GM20431 (cell line): Measurements from ENCODE around the gene BICDL1.

Experiments used
- in situ Hi-C: fragments of 300-500 bp; cut with MseI, MboI; formaldehyde crosslinking; loops from one replicate; pipeline ENCODE4 v1.15.0; 2020; ENCODE audit warnings: low sequenced_read_pairs; ENCODE audit not compliant: unreplicated experiment

The BICDL1 gene

DNA sequence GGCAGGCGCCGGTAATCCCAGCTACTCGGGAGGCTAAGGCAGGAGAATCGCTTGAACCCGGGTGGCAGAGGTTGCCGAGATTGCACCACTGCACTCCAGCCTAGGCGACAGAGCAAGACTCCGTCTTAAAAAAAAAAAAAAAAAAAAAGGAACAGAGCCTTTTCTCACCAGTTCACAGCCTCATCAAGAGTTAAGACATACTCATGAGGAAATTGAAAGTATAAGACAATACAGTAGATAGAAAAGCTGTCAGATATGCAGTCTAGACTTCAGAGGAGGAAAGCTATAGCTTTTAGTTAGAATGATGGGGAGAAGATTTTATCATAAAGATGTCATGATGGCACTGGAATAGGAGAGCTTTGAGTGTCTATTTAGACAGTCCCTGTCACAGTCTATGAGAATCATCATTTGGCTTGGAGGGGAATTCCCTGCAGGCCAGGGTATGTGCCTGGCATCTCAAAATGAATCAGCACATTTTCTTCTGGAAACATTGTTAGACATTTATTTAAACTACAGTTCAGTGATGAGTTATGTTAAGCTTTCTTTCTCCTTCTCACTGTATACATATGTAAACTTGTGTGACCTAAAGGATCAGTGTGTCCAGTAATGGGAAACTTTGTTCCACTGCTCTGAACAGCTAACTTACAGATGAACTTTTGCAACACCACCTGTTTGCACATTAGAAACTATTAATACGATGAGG, 130.4 kb downstream of the BICDL1 start:
- in situ Hi-C loops, result no loop called here

- in situ Hi-C loops, result no loop called here
Measured at GRCh38 chr12:120121343-120121742, 132.3 kb downstream of the BICDL1 start.

DNA sequence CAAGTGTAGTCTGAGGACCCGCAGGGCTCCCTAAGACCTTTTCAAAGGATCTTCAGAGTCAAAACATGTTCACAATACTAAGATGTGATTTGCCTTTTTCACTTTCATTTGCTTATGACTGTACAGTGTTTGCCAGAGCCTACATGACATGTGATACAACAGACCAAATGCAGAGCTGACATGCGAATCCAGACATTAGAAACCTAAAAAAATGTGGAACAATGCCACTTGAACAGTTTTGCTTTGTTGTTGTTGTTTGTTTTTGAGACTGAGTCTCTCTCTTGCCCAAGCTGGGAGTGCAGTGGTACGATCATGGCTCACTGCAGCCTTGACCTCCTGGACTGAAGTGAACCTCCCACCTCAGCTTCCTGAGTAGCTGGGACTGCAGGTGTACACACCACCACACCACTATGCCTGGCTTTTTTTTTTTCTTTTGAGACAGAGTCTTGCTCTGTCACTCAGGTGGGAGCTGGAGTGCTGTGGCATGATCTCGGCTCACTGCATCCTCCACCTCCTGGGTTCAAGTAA, 132.8 kb downstream of the BICDL1 start:
- in situ Hi-C loops, result no loop called here

DNA sequence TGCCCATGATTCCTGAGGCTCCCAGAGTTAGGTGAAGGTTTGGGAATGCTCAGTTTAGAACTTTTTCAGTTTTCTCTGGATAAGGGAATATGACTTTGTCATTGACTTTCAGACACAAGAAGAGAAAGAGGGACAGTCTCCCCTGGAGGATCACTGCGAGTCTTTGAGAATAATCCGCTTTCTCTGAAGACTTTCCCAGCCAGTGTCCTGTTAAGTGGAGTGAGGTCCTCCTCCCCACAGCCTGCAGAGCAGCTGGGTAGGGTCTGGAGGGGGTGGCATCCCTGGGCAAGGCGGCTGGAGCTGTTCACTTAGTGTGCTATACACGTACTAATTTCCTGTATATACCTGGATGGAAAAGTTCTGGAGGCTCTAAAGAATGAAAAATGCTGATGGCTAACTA, 136.0 kb downstream of the BICDL1 start:
- in situ Hi-C loops, result no loop called here

GRCh38 chr12:120125792-120126634, 137.0 kb downstream of the BICDL1 start:
- in situ Hi-C loops, result no loop called here

GRCh38 chr12:120126635-120127005, 137.6 kb downstream of the BICDL1 start:
- in situ Hi-C loops, result no loop called here

DNA sequence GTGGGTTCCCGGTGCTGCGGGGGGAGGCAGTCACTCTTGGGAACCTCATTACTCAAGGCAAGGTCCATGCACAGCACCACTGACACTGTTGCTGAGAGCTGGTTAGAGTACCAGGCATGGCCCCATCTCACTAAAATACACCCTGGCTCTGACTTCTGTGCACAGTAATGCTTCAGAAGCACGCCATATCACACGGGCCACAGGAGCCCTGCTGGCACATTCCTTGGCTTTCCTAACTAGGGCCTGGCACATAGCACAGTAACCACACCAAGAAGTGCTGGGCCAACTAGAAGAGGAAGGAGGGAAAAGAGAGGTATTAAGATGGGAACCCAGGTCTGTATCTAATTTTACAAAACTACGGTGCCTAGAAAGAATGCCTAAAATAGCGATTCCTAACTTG, 141.0 kb downstream of the BICDL1 start:
- in situ Hi-C loops, result no loop called here

DNA sequence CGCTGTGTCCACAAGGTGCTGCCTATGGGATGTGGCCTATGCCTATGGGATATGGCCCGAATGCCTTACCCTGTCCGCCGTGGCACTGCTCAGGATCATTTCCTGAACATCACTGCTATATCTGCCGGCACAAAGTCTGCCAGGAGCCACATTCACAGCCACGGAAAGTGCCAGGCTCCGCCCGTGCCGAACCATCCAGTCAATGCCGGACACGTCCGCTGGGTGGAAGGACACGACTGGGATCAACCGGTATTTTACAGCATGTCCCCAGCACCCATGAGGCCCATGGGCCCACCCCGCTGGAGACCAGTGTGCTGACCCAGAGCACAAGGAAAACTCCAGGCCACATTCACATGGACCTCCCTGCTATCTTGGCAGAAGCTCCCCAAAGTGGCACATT, 142.1 kb downstream of the BICDL1 start:
- in situ Hi-C loops, result no loop called here

DNA sequence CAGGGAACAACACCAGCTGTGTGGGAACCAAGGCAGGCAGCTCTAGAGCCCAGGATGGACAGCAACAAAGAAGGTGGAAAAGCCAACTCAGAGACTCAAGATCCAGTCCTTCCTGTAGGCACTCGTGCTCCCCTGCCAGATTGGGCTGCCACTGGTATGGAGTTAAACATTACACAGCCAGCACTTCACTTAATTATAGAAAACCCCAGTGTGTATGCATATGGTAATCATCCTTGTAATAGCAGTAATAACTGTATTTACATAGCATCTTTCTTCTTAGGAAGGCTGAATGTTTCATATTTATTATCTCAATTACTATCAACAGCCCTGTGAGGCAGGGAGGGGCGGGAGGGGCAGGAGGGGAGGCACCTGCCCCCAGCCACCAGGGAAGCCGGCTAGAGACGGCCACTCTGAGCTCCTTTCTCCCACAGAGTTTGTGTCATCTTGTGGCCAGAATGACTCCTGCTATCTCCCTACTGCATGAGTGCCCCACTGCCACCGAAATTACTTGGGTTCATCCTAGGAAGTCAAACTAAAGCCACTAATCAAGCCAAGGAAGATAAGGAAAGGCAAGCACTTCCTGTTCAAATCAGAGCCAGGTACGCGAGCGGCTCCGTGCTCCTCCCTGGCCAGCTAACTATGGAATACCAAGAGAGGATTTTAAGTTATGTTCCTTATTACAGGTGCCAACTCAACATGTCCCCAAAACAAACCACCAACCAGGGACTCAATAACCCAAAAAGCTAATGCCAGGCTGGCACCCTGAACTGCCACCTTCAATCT, 143.2 kb downstream of the BICDL1 start:
- in situ Hi-C loops, result no loop called here

GRCh38 chr12:120132863-120133385, 143.9 kb downstream of the BICDL1 start:
- in situ Hi-C loops, result no loop called here

- in situ Hi-C loops, result no loop called here
Measured at GRCh38 chr12:120134307-120134980, 145.4 kb downstream of the BICDL1 start.

DNA sequence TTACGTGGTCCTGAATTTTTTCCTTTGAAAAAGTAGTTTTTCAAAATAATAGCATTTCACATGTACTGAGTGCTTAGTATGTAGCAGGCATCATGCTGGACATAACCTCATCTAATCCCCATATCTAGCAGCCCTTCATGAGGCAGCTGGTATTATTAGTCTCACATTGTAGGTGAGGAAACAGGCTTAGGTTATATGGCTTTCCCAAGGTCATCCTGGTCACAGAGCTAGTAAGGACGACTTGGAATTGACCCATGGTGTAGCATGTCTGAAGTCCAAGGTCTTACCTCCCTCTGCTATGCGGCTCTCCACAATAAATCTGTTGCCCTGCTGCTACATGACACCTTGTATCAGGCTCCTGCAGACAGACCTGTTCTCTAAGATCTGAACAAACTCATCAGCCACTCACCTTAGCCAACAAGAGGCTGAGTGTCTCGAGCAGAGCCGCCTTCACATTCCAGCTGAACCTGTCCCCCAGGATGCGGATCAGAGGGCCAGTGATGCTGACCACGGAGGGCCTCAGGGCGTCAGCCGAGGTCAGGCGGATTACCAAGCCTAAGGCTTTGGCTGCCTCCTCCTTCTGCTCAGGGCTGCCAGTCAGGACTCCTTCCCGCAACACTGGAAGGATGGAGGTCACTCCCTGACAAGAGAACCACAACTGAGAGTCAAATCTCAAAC, 147.2 kb downstream of the BICDL1 start:
- in situ Hi-C loops, result no loop called here

- in situ Hi-C loops, result no loop called here
Measured at GRCh38 chr12:120137833-120138232, 148.8 kb downstream of the BICDL1 start.

GRCh38 chr12:120138366-120138765, 149.3 kb downstream of the BICDL1 start:
- in situ Hi-C loops, result no loop called here

DNA sequence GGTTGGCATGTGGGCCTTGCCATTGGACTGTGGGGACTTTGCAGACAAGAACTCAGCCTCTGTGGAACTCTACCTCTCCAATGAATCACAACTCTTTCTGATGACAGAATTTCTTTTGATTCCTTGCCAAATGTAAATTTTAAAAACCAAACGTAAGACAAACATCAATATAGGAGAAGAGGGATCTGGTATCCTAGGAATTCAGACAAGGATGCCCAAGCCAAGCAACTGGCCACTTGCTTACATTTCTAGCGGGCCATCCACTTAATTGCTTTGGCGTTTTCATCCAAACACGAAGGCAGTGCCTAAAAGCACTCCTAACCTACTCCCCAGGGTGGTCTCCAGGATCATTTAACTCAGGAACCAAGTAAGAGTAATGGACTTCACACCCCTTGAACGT, 150.9 kb downstream of the BICDL1 start:
- in situ Hi-C loops, result no loop called here

GRCh38 chr12:120140603-120141002, 151.6 kb downstream of the BICDL1 start:
- in situ Hi-C loops, result no loop called here

DNA sequence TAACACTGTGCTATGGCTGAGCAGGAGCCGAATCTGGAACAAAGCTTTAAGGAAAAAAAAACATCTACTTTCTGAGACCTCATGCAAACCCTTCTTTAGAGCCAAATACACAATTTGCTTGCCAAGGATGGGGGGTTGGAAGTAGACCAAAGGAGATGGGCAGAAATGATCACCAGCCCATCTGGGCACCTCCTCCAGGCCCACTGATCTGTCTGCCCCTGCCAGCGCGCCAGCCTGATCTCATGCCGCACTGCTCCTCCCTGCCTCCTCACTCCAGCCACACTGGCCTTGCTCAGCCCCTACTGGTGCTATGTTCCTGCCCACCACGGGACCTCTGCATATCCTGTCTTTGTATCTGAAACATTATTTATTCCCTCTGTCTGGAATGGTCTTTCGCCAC, 152.3 kb downstream of the BICDL1 start:
- in situ Hi-C loops, result no loop called here

DNA sequence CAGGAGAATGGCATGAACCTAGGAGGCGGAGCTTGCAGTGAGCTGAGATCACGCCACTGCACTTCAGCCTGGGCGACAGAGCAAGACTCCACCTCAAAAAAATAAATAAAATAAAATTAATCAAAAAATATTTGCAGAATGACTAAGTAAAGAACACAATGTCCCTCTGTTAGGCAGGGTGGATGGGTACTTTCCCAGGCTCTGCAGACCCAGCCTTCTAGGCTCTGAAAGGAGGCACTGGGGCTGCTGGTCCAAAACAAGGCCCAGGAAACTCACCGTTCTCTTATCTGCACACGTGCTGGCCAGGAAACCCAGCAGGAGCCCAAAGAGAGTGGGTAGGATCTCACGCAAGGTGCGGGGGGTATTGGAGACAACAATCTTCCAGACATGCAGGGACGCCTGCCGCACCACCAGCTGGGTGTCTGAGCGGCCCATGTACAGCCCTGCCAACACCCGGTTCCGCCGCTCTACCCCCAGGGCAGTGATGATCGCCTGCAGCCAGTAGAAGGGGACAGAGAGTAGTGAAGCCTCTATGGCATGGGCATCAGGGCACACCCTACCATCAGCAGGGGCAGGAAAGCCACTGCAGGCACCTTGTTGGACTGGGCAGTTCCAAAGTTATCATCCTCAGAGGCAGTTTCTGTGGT, 153.3 kb downstream of the BICDL1 start:
- in situ Hi-C loops, result no loop called here
